ENCODE data around the gene IGSF3. TPM values are rescaled to one million over a fixed set of nuclear protein-coding genes. Genes with fewer than 3 reads are reported as not detected.

IGSF3 gene
- total RNA-seq, 1 donor from 2014 or later = 28.7 TPM

- no peak overlapping the region for H3K9ac ChIP-seq (ENCODE audit: low read depth in 1 of 3, low read length in 3 of 3)
- no peak overlapping the region for H3K4me3 ChIP-seq (ENCODE audit: low read length in 3 of 3)
- no peaks in the 10 kb centered on the region for H3K9me3 ChIP-seq (ENCODE audit: control insufficient read depth in 3 of 3, low read length in 3 of 3)
- H3K4me1 ChIP-seq (ENCODE audit: control insufficient read depth in 3 of 3, insufficient read depth in 3 of 3, low read length in 3 of 3) = no peaks in the 10 kb centered on the region
- H3K36me3 ChIP-seq (ENCODE audit: control insufficient read depth in 3 of 3, insufficient read depth in 3 of 3, low read length in 3 of 3) = peaks cover 3 to 16% (median 12%) of the 10 kb centered on the region in 3 donors
- no peaks in the 10 kb centered on the region for H3K27me3 ChIP-seq (ENCODE audit: control insufficient read depth in 3 of 3, insufficient read depth in 3 of 3, low read length in 3 of 3)
- no peak overlapping the region for H3K27ac ChIP-seq (ENCODE audit: low read depth, low read length)
These were observed 134.1 kb downstream of the IGSF3 start for GRCh38 chr1:116533429-116533820.

GRCh38 chr1:116532671-116533428, 134.7 kb downstream of the IGSF3 start:
- Histone ChIP-seq H3K9me3 (ENCODE audit: control insufficient read depth in 3 of 3, low read length in 3 of 3) (no peaks in the 10 kb centered on the region), H3K4me1 (ENCODE audit: control insufficient read depth in 3 of 3, insufficient read depth in 3 of 3, low read length in 3 of 3) (no peaks in the 10 kb centered on the region), H3K36me3 (ENCODE audit: control insufficient read depth in 3 of 3, insufficient read depth in 3 of 3, low read length in 3 of 3) (peaks cover 3 to 16% (median 11%) of the 10 kb centered on the region in 3 donors), H3K4me3 (ENCODE audit: low read length in 3 of 3) (no peak overlapping the region), H3K27me3 (ENCODE audit: control insufficient read depth in 3 of 3, insufficient read depth in 3 of 3, low read length in 3 of 3) (no peaks in the 10 kb centered on the region), H3K27ac (ENCODE audit: low read depth, low read length) (no peak overlapping the region), H3K9ac (ENCODE audit: low read depth in 1 of 3, low read length in 3 of 3) (no peak overlapping the region)

DNA sequence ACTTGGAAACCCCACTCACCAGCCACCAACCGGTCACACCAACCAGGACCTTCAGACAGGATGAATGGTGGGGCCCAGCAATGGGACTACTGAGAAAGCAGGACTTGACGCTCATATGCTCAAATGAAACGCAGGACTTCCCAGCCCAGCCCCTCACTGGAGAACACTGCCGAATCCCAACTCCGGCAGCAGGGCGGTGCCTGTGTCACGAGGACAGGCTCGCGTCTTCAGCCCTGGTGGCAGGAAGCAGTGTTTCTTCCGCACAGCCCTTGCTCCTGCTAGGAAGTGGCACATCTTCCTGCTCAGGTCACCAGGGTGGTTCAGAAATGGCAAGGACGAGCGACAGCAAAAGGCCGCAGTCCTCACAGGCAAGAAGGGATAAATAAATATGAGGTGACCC, 135.6 kb downstream of the IGSF3 start:
- Histone ChIP-seq H3K27me3 (ENCODE audit: control insufficient read depth in 3 of 3, insufficient read depth in 3 of 3, low read length in 3 of 3) (no peaks in the 10 kb centered on the region), H3K9ac (ENCODE audit: low read depth in 1 of 3, low read length in 3 of 3) (no peak overlapping the region), H3K9me3 (ENCODE audit: control insufficient read depth in 3 of 3, low read length in 3 of 3) (no peaks in the 10 kb centered on the region), H3K36me3 (ENCODE audit: control insufficient read depth in 3 of 3, insufficient read depth in 3 of 3, low read length in 3 of 3) (peaks cover 3 to 16% (median 11%) of the 10 kb centered on the region in 3 donors), H3K4me1 (ENCODE audit: control insufficient read depth in 3 of 3, insufficient read depth in 3 of 3, low read length in 3 of 3) (no peaks in the 10 kb centered on the region), H3K27ac (ENCODE audit: low read depth, low read length) (no peak overlapping the region), H3K4me3 (ENCODE audit: low read length in 3 of 3) (no peak overlapping the region)

GRCh38 chr1:116529681-116530080, 137.9 kb downstream of the IGSF3 start:
- H3K9ac ChIP-seq (ENCODE audit: low read depth in 1 of 3, low read length in 3 of 3) = no peak overlapping the region
- H3K9me3 ChIP-seq (ENCODE audit: control insufficient read depth in 3 of 3, low read length in 3 of 3) = no peaks in the 10 kb centered on the region
- H3K4me3 ChIP-seq (ENCODE audit: low read length in 3 of 3) = no peak overlapping the region
- no peaks in the 10 kb centered on the region for H3K4me1 ChIP-seq (ENCODE audit: control insufficient read depth in 3 of 3, insufficient read depth in 3 of 3, low read length in 3 of 3)
- no peak overlapping the region for H3K27ac ChIP-seq (ENCODE audit: low read depth, low read length)
- peaks cover 0 to 11% (median 10%) of the 10 kb centered on the region in 3 donors for H3K36me3 ChIP-seq (ENCODE audit: control insufficient read depth in 3 of 3, insufficient read depth in 3 of 3, low read length in 3 of 3)
- no peaks in the 10 kb centered on the region for H3K27me3 ChIP-seq (ENCODE audit: control insufficient read depth in 3 of 3, insufficient read depth in 3 of 3, low read length in 3 of 3)

DNA sequence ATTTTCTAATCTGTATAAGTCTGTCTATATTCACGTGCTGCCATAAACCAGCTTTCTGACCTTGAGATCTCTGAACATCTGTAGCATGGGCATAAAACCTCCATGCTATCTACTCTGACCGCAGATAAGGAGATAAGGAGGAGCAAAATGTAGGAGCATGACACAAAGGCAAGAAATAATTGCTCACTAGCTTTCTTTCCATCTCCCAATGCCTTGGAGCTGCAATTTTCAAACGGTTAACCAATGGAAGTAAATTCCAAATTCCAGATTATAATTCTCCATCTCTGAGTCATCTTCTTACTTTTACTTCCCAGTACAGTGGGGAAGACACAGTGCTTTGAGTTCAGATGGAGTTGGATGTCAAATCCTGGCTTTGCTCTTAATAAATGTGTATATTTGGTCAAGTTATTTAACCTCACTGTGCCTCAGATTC, 138.3 kb downstream of the IGSF3 start:
- H3K27ac ChIP-seq (ENCODE audit: low read depth, low read length) = no peak overlapping the region
- H3K9ac ChIP-seq (ENCODE audit: low read depth in 1 of 3, low read length in 3 of 3) = no peak overlapping the region
- peaks cover 0 to 11% (median 10%) of the 10 kb centered on the region in 3 donors for H3K36me3 ChIP-seq (ENCODE audit: control insufficient read depth in 3 of 3, insufficient read depth in 3 of 3, low read length in 3 of 3)
- no peaks in the 10 kb centered on the region for H3K4me1 ChIP-seq (ENCODE audit: control insufficient read depth in 3 of 3, insufficient read depth in 3 of 3, low read length in 3 of 3)
- H3K9me3 ChIP-seq (ENCODE audit: control insufficient read depth in 3 of 3, low read length in 3 of 3) = no peaks in the 10 kb centered on the region
- no peak overlapping the region for H3K4me3 ChIP-seq (ENCODE audit: low read length in 3 of 3)
- no peaks in the 10 kb centered on the region for H3K27me3 ChIP-seq (ENCODE audit: control insufficient read depth in 3 of 3, insufficient read depth in 3 of 3, low read length in 3 of 3)

- H3K27ac ChIP-seq (ENCODE audit: low read depth, low read length) = no peak overlapping the region
- no peaks in the 10 kb centered on the region for H3K27me3 ChIP-seq (ENCODE audit: control insufficient read depth in 3 of 3, insufficient read depth in 3 of 3, low read length in 3 of 3)
- no peaks in the 10 kb centered on the region for H3K4me1 ChIP-seq (ENCODE audit: control insufficient read depth in 3 of 3, insufficient read depth in 3 of 3, low read length in 3 of 3)
- no peak overlapping the region for H3K4me3 ChIP-seq (ENCODE audit: low read length in 3 of 3)
- H3K36me3 ChIP-seq (ENCODE audit: control insufficient read depth in 3 of 3, insufficient read depth in 3 of 3, low read length in 3 of 3) = peaks cover 0 to 7% (median 5%) of the 10 kb centered on the region in 3 donors
- H3K9ac ChIP-seq (ENCODE audit: low read depth in 1 of 3, low read length in 3 of 3) = no peak overlapping the region
- no peaks in the 10 kb centered on the region for H3K9me3 ChIP-seq (ENCODE audit: control insufficient read depth in 3 of 3, low read length in 3 of 3)
These were observed 139.0 kb downstream of the IGSF3 start for GRCh38 chr1:116528329-116529083.

- Histone ChIP-seq H3K9me3 (ENCODE audit: control insufficient read depth in 3 of 3, low read length in 3 of 3) (no peaks in the 10 kb centered on the region), H3K27ac (ENCODE audit: low read depth, low read length) (no peak overlapping the region)
These were observed 142.1 kb downstream of the IGSF3 start for GRCh38 chr1:116525440-116525839.

More at GRCh38 chr1:116525440-116525839, 142.1 kb downstream of the IGSF3 start:
- Histone ChIP-seq H3K36me3 (ENCODE audit: control insufficient read depth in 3 of 3, insufficient read depth in 3 of 3, low read length in 3 of 3) (peaks cover 0 to 3% (median 0%) of the 10 kb centered on the region in 3 donors), H3K4me1 (ENCODE audit: control insufficient read depth in 3 of 3, insufficient read depth in 3 of 3, low read length in 3 of 3) (no peaks in the 10 kb centered on the region), H3K27me3 (ENCODE audit: control insufficient read depth in 3 of 3, insufficient read depth in 3 of 3, low read length in 3 of 3) (no peaks in the 10 kb centered on the region), H3K4me3 (ENCODE audit: low read length in 3 of 3) (no peak overlapping the region), H3K9ac (ENCODE audit: low read depth in 1 of 3, low read length in 3 of 3) (no peak overlapping the region)

Small RNAs within 50 kb of the gene (small RNA-seq; reads per million reads assigned to genes)
- gene MIR320B1 (not detected), gene MIR548AC (not detected)

Other genes starting within 250 kb of the IGSF3 start
- gene CD58, start 96.7 kb downstream of the IGSF3 start, total RNA-seq = 15.1 TPM
- under 0.01 TPM for gene CD2, start 86.7 kb upstream of the IGSF3 start, total RNA-seq
- 105 TPM for gene PTGFRN, start 242.2 kb upstream of the IGSF3 start, total RNA-seq